NOMO-1 treated with DMSO at 0.1 percent for 48 hours (cell line): ENCODE measurements around the gene ZNF12.

ENCODE experiments used
- DNase-seq: peaks from one replicate; lab custom pipeline; 2025; ENCODE audit not compliant: unreplicated experiment; lab: John Stamatoyannopoulos, UW

Gene ZNF12

DNA sequence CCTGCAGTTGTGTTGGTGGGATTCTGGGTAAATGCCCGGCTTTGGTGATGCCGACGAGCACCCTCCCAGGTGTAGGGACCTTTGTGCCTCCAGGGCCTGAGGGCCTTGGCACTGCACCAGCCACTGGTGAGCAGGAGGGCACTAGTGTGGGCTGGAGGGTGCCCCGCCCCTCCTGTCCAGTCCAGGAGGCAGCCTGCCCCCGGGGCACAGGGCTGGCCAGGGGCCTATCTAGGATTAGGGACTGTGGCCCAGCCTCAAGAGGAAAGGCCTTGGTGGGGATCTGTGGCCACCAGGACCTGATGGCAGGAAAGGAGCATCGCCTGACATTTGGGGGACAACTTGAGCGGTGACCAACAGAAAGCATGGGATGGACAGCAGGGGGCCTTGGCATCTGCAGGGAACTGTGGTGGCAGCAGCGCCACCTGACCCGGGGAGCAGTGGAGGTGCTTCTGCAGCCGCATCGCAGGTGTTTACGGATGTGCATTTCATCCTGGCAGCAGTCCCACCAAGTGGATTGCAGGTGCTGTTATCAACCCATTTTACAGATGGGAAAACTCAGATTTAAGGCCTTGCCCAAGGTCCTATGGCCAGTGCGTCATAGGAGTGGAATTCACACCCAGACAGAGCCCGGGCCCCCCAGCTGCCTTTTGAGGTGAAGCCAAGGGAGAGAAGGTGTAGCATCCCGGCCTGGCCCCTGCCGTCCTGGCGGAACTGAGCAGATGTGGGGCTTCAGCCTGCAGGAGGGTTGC, 58.5 kb downstream of the ZNF12 start:
- DNase-seq, result no peak

DNA sequence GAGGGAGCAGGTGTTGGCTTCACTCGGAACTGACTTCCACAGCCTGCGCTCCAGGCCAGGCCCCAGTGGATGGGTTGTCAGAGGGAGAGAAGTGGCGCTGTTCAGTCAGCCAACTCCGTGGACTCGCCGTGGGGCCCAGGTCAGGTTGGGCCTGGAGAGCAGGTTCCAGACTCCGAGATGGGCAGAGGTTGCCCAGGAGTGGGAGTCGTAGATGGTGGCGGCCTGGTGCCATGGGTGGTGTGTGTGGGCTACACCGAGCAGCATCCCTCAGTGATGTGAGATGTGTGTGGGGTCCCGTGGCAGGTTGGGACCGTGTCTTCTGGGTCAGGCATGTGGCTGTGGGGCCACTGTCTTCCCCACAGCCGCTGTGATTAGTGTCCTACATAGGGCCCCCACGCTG, 59.2 kb downstream of the ZNF12 start:
- no peak for DNase-seq

DNA sequence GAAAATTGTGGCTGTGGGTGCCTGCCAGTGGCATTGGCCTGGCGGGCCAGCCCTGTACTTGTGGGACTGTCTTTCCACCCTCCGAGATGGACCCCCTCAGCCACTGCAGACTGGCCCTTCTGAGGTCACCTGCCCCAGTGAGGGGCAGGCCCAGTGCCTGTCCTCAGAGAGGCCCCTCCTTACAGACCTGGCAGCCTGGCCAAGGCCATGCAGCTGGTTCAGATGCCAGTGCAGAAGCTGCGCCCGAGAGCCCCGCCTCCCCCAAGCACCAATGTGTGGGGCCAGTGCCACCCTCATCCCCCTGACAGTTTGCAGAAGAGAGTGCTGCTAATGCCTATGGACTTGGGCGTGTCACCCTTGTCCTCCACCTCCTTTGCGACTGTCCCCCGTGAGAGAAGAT, 59.7 kb downstream of the ZNF12 start:
- DNase-seq, result no peak

DNA sequence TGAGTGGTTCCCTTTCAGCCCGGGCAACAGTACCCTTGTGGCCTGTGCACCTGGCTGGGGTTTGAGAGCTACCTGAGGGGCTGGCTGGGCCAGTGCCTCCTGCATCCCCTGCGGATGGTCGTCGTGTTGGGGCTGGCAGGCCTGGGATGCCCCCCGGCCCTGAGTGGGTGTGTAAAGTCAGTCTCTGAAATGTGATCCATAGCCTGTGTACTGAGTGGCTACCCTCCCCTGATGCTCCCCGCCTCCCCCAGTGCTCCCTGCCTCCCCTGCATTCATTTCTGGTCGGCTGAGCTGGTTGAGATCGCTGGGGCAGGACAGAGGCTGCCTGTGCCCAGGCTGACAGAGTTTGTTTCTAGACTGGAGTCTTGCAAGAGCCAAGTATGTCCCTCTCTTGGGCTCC, 60.3 kb downstream of the ZNF12 start:
- DNase-seq, result no peak

DNA sequence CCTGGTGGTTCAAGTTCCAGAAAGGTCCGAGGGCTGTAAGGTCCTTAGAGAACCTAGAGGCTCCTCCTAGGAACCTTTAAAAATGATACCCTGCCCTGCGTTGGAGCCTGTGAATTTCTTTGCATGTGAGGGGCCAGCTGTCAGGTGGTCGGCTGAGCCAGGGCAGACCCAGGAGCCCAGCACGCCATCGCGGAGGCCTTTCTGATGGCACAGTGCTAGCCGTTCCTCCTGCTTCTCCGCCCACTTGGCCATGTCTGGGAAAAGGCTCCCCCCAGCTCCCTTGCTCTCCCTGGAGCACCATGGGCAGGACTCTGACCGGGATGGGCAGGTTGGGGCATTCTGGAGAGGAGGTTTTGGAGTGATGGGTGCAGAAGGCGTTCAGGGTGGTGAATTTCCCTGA, 62.0 kb downstream of the ZNF12 start:
- no peak for DNase-seq

DNA sequence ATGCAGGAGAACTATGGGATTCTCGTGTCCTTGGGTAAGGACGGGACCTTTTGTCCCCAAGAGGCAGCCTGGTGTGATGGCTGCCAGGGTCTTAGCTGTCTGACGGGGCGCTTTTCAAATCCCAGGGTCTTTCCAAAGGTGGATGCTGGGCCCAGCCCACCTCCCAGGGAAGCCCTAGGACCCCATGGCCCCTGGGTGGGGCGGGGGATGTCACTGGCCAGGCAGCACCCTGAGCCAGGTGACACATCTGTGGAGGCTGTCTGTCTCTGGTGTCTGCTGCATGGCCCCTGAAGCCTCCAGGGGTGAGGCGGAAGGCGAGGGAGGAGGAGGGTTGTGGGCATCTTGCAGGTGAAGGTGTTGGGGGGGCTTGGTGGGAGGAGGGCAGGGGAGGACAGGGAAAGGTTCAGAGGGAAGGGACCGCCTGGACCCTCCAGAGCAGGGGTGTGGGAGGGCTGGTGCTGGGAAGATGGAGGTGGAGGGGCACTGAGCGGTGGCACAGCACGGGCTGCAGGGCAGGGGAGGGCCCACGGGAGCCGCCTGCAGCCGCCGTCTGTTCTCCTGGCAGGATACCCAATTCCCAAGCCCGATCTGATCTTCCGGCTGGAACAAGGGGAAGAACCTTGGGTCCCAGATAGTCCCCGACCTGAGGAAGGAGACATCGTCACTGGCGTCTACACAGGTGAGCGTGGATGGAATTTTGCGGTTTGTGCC, 62.7 kb downstream of the ZNF12 start:
- DNase-seq, result no peak

DNA sequence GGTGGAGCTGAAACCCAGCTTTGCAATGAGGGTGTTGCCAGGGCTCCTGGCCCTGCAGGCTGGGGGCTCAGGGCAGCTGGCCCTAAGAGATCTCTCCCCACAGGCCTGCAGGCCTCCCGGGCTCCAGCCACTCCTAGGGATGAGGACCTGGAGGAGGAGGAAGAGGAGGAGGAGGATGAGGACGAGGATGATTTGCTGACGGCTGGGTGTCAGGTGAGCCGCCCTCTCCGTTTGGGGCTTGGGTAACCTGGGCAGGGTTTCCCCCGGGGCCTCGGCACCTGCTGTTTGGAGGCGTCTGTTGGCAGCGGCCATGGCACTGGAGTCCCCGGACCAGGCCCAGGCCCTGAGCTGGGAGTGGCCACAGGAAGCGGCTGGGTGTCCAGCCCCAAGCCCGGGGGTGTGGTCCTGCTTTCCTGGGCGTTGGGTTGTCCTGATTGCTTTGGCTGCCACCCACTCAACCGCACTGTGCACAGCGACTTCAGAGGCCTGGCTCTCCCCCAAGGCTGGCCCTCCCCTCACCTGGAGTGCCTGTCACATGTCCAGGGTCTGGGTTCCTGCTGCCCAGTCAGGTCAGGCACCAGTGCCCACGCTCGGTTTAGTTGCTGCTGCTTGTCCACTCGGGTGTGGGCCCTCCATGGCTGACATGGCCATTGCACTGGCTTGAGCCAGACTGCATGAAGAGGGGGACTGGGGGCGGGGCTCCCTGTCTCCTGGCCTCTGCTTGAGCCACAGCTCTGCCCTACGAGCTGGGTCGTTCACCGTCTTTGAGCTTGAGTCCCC, 63.7 kb downstream of the ZNF12 start:
- no peak for DNase-seq

DNA sequence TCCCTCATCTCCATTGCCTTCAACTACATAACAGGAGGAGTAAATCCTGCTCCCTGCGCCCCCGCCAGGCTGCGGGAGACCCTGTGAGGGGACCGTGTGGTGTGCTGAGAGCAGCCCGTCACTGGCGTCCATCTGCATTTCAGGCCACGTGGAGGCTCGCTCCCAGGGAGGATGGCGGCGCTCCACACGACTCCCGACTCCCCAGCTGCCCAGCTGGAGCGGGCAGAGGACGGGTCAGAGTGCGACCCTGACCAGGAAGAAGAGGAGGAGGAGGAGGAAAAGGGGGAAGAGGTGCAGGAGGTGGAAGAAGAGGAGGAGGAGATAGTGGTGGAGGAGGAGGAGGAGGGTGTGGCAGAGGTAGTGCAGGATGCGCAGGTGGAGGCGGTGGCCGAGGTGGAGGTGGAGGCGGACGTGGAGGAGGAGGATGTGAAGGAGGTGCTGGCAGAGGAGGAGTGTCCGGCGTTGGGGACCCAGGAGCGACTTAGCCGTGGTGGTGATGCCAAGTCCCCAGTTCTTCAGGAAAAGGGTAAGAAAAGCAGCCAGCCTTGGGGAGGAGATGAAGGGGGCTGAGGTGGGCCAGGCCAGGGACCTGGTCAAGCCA, 64.4 kb downstream of the ZNF12 start:
- no peak for DNase-seq

DNA sequence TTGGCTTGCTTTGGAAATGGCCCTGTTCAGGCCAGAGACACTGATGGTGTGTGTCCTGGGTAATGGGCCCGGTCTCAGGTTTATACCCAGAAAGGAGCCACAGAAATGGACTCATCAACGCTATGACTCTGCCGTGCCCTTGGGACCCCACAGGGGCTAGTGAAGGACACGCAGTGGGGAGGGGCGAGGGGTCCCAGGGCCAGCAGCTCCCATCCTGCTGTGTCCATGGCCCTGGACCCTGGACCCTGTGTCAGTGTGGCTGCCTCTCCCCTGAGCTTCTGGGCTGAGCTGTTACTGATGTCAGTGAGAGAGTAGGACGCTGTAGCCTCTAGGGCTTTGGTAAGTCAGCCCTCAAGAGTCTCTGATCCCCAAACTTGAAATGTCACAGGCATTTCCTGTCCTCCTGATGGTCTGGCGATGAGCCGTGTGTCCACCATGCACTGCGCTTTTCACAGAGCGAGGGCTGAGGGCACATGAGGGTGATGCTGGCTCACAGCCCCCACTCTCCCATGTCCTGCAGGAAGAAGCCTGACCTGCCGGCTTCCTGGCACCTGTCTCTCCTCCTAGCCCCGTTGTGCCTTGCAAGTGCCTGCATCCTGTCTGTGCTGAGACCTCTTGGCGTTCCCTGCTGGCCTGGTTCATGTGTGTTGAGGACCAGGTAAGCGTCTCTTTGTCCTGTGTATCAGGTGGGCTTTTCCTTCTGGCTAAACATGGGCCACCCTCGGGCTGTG, 65.3 kb downstream of the ZNF12 start:
- DNase-seq, result no peak

DNA sequence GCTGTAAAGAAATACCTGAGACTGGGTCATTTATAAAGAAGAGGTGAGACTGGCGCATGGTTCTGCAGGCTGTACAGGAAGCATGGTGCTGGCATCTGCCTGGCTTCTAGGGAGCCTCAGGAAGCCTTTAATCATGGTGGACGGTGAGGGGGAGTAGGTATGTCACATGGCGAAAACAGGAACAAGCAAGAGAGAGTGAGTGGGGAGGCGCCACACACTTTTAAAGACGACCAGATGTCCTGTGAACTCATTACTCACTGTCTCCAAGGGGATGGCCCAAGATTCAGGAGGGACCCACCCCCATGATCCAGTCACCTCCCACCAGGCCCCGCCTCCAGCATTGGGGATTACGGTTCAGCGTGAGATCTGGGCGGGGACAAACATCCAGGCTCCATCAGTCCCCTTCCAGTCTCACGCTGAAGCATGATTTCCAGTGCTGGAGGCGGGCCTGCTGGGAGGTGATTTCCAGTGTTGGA, 66.5 kb downstream of the ZNF12 start:
- DNase-seq, result no peak

DNA sequence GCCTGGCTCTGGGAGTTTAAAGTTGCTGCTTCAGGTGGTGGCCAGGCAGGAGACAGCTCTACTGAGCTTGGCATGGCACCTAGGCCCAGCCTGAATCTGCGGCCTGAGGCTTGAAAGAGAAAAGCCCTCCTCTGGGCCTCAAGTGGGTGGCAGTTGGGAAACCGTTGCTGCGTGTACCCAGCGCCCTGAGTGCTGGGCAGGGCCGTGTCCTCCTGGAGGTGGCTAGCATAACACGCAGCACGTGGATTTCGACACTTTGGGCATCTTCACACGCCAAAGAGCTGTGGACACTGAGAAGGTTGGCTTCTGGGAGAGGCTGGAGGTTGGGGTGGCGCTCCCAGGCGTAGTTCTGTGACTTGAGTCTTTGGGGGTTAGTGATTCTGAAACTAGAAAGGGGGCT, 67.1 kb downstream of the ZNF12 start:
- DNase-seq, result no peak

DNA sequence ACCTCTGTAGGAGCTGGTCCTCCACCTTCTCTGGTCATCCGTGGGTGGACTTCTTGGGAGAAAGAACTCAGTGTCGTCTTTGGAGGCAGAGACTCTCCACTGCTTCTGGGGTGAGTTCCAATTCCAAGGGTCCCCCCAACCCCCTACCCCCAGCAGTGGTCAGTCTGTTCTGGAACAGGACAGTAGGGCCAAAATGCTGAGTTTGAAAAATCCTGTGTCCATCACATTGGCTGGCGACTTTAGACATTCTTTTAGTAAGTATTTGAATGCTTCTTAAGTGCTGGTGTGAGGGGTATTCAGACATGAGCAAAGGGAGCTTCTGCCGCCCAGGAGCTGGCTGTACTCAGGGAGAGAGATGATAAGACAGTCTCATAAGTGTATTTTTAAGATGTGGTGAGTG, 67.7 kb downstream of the ZNF12 start:
- no peak for DNase-seq
